ENCODE measurements around the gene MTOR. TPM values are rescaled to one million over a fixed set of nuclear protein-coding genes. Genes with fewer than 3 reads are reported as not detected.

MTOR gene
- total RNA-seq, 1 donor from 2014 or later = 67.2 TPM

DNA sequence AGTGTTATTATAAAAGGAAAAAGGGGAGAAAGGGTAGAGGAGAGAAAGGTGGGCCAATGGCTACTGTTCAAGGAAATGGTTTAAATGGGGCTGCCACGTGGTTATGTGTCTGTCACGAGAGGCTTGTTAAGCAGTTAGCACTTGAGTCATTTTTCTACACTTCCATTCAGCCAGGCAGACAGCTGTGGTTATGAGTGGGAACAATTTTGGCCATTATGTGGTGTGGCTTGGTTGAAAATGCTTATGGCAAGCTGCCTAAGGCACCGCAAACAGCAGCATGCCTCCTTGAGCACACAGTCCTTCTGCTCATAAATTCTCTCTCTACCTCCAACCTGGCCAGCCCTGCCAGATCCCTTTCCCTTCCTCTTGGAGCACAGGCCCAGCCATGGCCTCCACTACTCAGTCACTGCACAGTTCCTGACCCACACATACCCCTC, 199.4 kb downstream of the MTOR start:
- H3K9me3 Mint-ChIP-seq = no peaks in the 10 kb centered on the region
- peaks cover 13% of the 10 kb centered on the region for H3K36me3 Mint-ChIP-seq (ENCODE audit: low read depth)
- peak overlapping the region; percentile 81 for H3K4me3 Mint-ChIP-seq
- TF ChIP-seq, protein P1, sequence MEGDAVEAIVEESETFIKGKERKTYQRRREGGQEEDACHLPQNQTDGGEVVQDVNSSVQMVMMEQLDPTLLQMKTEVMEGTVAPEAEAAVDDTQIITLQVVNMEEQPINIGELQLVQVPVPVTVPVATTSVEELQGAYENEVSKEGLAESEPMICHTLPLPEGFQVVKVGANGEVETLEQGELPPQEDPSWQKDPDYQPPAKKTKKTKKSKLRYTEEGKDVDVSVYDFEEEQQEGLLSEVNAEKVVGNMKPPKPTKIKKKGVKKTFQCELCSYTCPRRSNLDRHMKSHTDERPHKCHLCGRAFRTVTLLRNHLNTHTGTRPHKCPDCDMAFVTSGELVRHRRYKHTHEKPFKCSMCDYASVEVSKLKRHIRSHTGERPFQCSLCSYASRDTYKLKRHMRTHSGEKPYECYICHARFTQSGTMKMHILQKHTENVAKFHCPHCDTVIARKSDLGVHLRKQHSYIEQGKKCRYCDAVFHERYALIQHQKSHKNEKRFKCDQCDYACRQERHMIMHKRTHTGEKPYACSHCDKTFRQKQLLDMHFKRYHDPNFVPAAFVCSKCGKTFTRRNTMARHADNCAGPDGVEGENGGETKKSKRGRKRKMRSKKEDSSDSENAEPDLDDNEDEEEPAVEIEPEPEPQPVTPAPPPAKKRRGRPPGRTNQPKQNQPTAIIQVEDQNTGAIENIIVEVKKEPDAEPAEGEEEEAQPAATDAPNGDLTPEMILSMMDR (conservative IDR thresholded peaks at IDR 0.05) = no peak
- no peak overlapping the region for H3K27ac Mint-ChIP-seq (ENCODE audit: unreplicated experiment)
- H3K4me1 Mint-ChIP-seq = peaks cover 30% of the 10 kb centered on the region
- H3K27me3 Mint-ChIP-seq (ENCODE audit: low read depth) = no peaks in the 10 kb centered on the region
- no peak for DNase-seq (ENCODE audit: low read depth, low spot score)

DNA sequence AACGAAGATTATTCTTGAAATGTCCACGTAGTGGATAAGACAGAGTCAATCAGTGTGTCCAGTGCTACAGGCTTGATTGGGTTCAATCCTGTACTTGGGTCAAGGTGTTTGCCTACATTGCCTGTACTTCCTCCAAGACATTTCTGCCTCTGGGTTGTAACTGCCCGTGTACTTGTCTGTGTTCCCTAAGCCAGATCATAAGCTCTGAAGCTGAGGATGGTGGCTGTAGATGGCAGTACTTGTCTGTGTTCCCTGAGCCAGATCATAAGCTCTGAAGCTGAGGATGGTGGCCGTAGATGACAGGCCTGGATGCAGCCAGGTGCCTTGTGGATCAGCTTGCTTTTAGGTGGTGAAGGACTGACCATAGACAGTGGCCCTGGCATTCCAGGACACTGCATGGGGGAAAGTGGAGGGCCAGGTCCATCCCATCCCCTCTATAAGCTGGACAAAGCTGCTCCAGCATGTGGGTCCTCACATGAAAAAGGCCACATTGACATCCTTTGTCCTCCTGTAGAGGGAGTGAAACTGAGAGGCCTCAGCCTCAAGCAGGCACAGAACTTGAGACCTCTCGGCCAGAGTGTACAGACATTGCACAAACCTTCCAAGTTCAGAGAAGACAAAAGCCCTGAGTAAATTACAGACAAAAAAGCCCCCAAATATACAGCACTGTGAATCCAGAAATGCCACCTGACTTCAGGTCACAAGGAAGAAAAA, 200.5 kb downstream of the MTOR start:
- Mint-ChIP-seq H3K9me3 (no peaks in the 10 kb centered on the region), H3K27ac (ENCODE audit: unreplicated experiment) (peak overlapping the region; percentile 46), H3K27me3 (ENCODE audit: low read depth) (no peaks in the 10 kb centered on the region), H3K36me3 (ENCODE audit: low read depth) (peaks cover 16% of the 10 kb centered on the region), H3K4me3 (peak overlapping the region; percentile 93), H3K4me1 (peaks cover 30% of the 10 kb centered on the region)
- TF ChIP-seq, protein P1 (conservative IDR thresholded peaks at IDR 0.05) = no peak
- DNase-seq (ENCODE audit: low read depth, low spot score) = no peak

DNA sequence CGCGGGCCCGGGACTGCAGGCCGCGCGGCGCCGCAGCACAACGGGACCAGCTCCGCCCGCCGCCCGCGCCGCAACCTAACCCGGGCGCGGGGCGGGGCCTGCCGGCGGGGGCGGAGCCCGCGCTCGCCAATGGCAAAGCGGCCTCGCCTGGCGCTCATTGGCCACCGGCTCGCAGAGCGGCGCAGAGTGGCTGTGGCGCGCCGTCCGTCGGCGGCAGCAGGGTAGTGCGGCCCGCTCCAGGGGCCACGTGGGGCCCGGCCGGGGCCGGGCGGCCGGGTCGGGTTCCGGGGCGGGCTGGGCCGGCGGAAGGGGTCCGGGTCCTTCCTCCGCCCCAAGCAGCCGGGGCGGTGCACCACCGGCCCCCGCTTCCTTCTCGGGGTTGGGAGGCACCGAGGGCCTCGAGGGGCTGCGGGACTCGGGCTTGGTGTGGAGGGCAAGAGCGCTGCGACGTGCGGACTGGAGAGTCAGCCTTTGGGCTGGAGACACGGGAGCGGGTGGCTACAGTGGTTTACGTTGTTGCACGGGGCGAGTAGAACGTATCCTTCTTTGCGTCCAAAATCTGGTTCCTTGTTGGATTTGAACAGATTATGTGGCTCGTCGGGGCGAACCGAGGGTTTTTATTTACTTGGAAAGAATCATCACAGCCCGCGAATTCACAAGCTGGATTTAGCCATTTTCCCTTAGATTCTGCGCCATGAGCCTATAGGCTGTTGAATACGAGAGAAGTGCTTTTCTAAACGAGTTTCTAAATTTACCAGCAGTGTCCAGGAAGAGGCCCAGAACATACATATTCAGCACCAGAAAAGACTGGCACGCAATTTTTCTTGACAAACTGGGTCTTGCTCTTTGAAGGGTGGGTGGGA, 202.2 kb downstream of the MTOR start, which contains the start of gene SRM:
TSS of gene SRM (minus strand) at position 51 of the 863 bp plus-strand sequence. CDS start 75 bp downstream, outside the sequence.
- Mint-ChIP-seq H3K27ac (ENCODE audit: unreplicated experiment) (peak within 1 kb of the TSS; percentile 96), H3K27me3 (ENCODE audit: low read depth) (no peaks in the 10 kb centered on the region), H3K4me1 (peaks cover 30% of the 10 kb centered on the region), H3K4me3 (peak within 1 kb of the TSS; percentile 97), H3K36me3 (ENCODE audit: low read depth) (peaks cover 7% of the 10 kb centered on the region), H3K9me3 (no peaks in the 10 kb centered on the region)
- TF ChIP-seq, protein P1 (conservative IDR thresholded peaks at IDR 0.05) = peak; percentile 60
- peak; percentile 79 for DNase-seq (ENCODE audit: low read depth, low spot score)

DNA sequence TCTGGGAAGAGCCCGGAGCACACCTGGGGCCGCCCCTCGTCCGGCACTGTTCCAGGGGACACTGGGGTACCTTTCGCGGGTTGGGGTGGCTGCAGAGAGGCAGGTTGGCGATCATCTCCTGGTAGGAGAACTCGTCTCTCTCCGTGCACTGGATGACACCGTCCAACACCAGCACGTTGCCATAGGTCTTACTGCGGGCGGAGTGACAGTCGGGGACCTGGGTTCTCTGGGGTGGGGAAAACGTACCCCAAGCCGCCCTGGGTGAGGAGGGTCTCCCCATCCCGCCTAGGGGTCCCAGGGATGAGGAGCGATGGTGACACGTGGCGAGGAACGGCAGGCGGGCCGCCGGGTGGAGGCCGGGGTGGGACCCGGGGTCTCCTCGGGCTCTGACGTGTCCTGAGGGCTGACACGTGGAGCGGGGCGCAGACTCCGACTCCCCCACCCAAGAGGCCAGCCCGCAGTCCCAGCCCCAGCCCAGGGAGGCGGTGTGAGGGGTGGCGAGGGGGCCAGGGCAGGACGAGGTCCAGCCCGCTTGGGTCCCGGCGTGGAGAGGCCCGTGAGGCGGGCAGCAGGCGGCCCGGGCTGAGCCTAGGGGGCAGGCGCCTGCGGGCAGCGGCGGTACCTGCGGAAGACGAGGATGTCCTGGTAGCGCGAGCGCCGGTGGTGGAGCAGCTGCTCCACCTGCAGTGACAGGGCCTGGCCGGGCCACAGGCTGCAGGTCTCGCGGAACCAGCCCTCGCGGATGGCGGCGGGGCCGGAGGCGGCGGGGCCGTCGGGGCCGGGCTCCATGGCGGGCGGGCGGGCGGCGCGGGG, 203.0 kb downstream of the MTOR start:
- H3K36me3 Mint-ChIP-seq (ENCODE audit: low read depth) = peaks cover 4% of the 10 kb centered on the region
- TF ChIP-seq, protein P1 (conservative IDR thresholded peaks at IDR 0.05) = no peak
- H3K27ac Mint-ChIP-seq (ENCODE audit: unreplicated experiment) = peak overlapping the region; percentile 96
- no peaks in the 10 kb centered on the region for H3K27me3 Mint-ChIP-seq (ENCODE audit: low read depth)
- H3K9me3 Mint-ChIP-seq = no peaks in the 10 kb centered on the region
- peak overlapping the region; percentile 97 for H3K4me3 Mint-ChIP-seq
- DNase-seq (ENCODE audit: low read depth, low spot score) = peak; percentile 26
- H3K4me1 Mint-ChIP-seq = peaks cover 30% of the 10 kb centered on the region

DNA sequence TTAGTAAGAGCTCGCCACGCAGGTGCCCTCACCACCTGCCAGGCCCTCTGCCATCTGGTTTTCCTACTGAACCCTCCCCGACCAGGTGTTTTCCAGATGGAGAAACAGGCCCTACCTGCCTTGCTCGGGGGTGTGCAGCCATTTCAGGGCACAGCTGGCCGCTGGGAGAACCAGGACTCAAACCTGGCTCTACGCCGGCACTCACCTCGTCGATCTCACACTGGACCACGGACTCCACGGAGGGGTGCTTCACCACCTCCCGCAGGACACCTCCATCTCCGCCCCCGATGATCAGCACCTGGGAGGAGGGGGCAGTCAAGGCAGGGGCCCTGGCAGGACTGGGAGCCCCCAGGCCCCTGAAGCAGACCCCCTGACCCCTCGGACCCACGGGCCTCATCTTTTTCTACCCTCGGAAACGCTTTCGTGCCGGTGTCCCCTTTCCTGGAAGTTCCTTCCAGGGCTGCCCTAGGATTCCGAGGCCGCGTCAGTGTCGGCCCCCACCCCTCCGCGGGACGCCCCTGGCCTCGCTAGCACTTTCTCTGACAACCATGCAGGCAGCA, 203.7 kb downstream of the MTOR start:
- Mint-ChIP-seq H3K27me3 (ENCODE audit: low read depth) (no peaks in the 10 kb centered on the region), H3K4me3 (peak overlapping the region; percentile 97), H3K27ac (ENCODE audit: unreplicated experiment) (peak overlapping the region; percentile 78), H3K36me3 (ENCODE audit: low read depth) (peaks cover 4% of the 10 kb centered on the region), H3K9me3 (no peaks in the 10 kb centered on the region), H3K4me1 (peaks cover 30% of the 10 kb centered on the region)
- TF ChIP-seq, protein P1 (conservative IDR thresholded peaks at IDR 0.05) = no peak
- DNase-seq (ENCODE audit: low read depth, low spot score) = no peak
